MM.1S (cell line): ENCODE results near the gene CUL4B.

Experiments used
- DNase-seq: peaks from one replicate; pipeline ENCODE4 v3.0.0-alpha.2; 2015
- H2AFZ ChIP-seq: fragments of 300-600 bp; sonication (generic); 2 replicates; pipeline ENCODE4 v1.6.0; 2016; ENCODE audit warnings: antibody characterized with exemption, low read length
- H3F3A ChIP-seq: fragments of 300-600 bp; sonication (generic); 2 replicates; pipeline ENCODE4 v1.6.1; 2016; ENCODE audit warnings: mild to moderate bottlenecking, antibody characterized with exemption, low read length, moderate library complexity, mixed read lengths; ENCODE audit not compliant: insufficient read depth
- H3K27ac ChIP-seq: fragments of 300-600 bp; sonication (generic); 2 replicates; pipeline ENCODE4 v1.5.1; 2016; ENCODE audit warnings: mild to moderate bottlenecking, low read length
- H3K27me3 ChIP-seq: fragments of 300-600 bp; sonication (generic); replicated peaks from 2 replicates; pipeline ENCODE4 v1.6.0; 2016; ENCODE audit warnings: low read length; ENCODE audit not compliant: insufficient read depth
- H3K36me3 ChIP-seq: fragments of 300-600 bp; sonication (generic); replicated peaks from 2 replicates; pipeline ENCODE4 v1.6.1; 2016; ENCODE audit warnings: mild to moderate bottlenecking, low read length, mixed read lengths; ENCODE audit not compliant: insufficient read depth
- H3K4me1 ChIP-seq: fragments of 300-600 bp; sonication (generic); 2 replicates; pipeline ENCODE4 v1.6.1; 2016; ENCODE audit warnings: low read length, mixed read lengths
- H3K4me2 ChIP-seq: fragments of 300-600 bp; sonication (generic); 2 replicates; pipeline ENCODE4 v1.6.0; 2016; ENCODE audit warnings: low read depth, low read length
- H3K4me3 ChIP-seq: fragments of 300-600 bp; sonication (generic); 2 replicates; pipeline ENCODE4 v1.5.1; 2016; ENCODE audit warnings: low read length, mixed read lengths
- H3K79me2 ChIP-seq: fragments of 300-600 bp; sonication (generic); 2 replicates; pipeline ENCODE4 v1.6.1; 2016; ENCODE audit warnings: mixed run types, low read length, mixed read lengths
- H3K9ac ChIP-seq: fragments of 300-600 bp; sonication (generic); 2 replicates; pipeline ENCODE4 v1.6.1; 2016; ENCODE audit warnings: low read length, mixed read lengths
- H3K9me2 ChIP-seq: fragments of 300-600 bp; sonication (generic); replicated peaks from 2 replicates; pipeline ENCODE4 v1.6.1; 2016; ENCODE audit warnings: mild to moderate bottlenecking, low read length, mixed read lengths; ENCODE audit not compliant: insufficient read depth
- H3K9me3 ChIP-seq: fragments of 300-600 bp; sonication (generic); replicated peaks from 2 replicates; pipeline ENCODE4 v1.6.1; 2016; ENCODE audit warnings: mild to moderate bottlenecking, low read length, mixed read lengths; ENCODE audit not compliant: insufficient read depth
- H4K20me1 ChIP-seq: fragments of 300-600 bp; sonication (generic); 2 replicates; pipeline ENCODE4 v1.6.1; 2016; ENCODE audit warnings: mild to moderate bottlenecking, low read length, moderate library complexity, mixed read lengths; ENCODE audit not compliant: insufficient read depth
- CTCF ChIP-seq: fragments of 300-600 bp; sonication (generic); IDR thresholded peaks from 2 replicates; pipeline ENCODE4 v1.5.1; 2016; ENCODE audit warnings: antibody characterized with exemption, low read length, mixed read lengths
- EZH2 ChIP-seq: fragments of 300-600 bp; sonication (generic); optimal IDR thresholded peaks from 2 replicates; pipeline ENCODE3; 2017; ENCODE audit warnings: low read depth, mild to moderate bottlenecking, antibody characterized with exemption, low read length, mixed read lengths
- EZH2phosphoT487 ChIP-seq: fragments of 300-600 bp; sonication (generic); IDR thresholded peaks from 2 replicates; pipeline ENCODE4 v1.6.1; 2018; ENCODE audit warnings: antibody characterized with exemption, low read length

The CUL4B gene

GRCh38 chrX:120486786-120487185 lies 74.0 kb downstream of the CUL4B start:
- Histone ChIP-seq H2AFZ (no peak overlapping the region), H3K9ac (peak overlapping the region; percentile 77; the same call in 1 of the 2 replicates), H3K79me2 (no peaks in the 10 kb centered on the region), H3K27ac (peak overlapping the region; percentile 94; the same call in 1 of the 2 replicates), H4K20me1 (no peaks in the 10 kb centered on the region), H3K4me3 (no peak overlapping the region), H3K4me2 (peak overlapping the region; percentile 85; the same call in 1 of the 2 replicates), H3K9me3 (no peaks in the 10 kb centered on the region), H3K27me3 (no peaks in the 10 kb centered on the region), H3K9me2 (no peaks in the 10 kb centered on the region), H3F3A (0 out of 2 replicates have a peak, but pooled peaks cover 4% of the 10 kb centered on the region), H3K4me1 (no peaks in the 10 kb centered on the region), H3K36me3 (no peaks in the 10 kb centered on the region)
- DNase-seq: no peak
- TF ChIP-seq CTCF (no peak), EZH2phosphoT487 (no peak), EZH2 (no peak)

- Histone ChIP-seq H4K20me1 (no peaks in the 10 kb centered on the region), H3K79me2 (no peaks in the 10 kb centered on the region), H3K9me2 (no peaks in the 10 kb centered on the region), H3K36me3 (no peaks in the 10 kb centered on the region), H3K4me3 (peak overlapping the region; percentile 65), H3K9ac (peak overlapping the region; percentile 77), H3K4me2 (peak overlapping the region; percentile 85), H3F3A (0 out of 2 replicates have a peak, but pooled peaks cover 4% of the 10 kb centered on the region), H2AFZ (peak overlapping the region; percentile 88), H3K4me1 (no peaks in the 10 kb centered on the region), H3K27me3 (no peaks in the 10 kb centered on the region), H3K9me3 (no peaks in the 10 kb centered on the region), H3K27ac (peak overlapping the region; percentile 94)
- DNase-seq: peak; percentile 81
- TF ChIP-seq CTCF (peak; percentile 48), EZH2 (no peak)
Observed at GRCh38 chrX:120485638-120486520, 74.9 kb downstream of the CUL4B start.

GRCh38 chrX:120485315-120485637 lies 75.5 kb downstream of the CUL4B start:
- Histone ChIP-seq H3K27me3 (no peaks in the 10 kb centered on the region), H4K20me1 (no peaks in the 10 kb centered on the region), H3K27ac (peak overlapping the region; percentile 94; the same call in 1 of the 2 replicates), H3K9ac (peak overlapping the region; percentile 77; the same call in 1 of the 2 replicates), H3K4me3 (peak overlapping the region; percentile 65), H3K9me3 (no peaks in the 10 kb centered on the region), H2AFZ (peak overlapping the region; percentile 88), H3K9me2 (no peaks in the 10 kb centered on the region), H3K4me2 (peak overlapping the region; percentile 85; the same call in 1 of the 2 replicates), H3K4me1 (no peaks in the 10 kb centered on the region), H3F3A (0 out of 2 replicates have a peak, but pooled peaks cover 4% of the 10 kb centered on the region), H3K79me2 (no peaks in the 10 kb centered on the region), H3K36me3 (no peaks in the 10 kb centered on the region)
- no peak for TF ChIP-seq EZH2
- TF ChIP-seq CTCF: no peak
- no peak for TF ChIP-seq EZH2phosphoT487
- DNase-seq: no peak
